OCI-LY1 (cell line): ENCODE results near the gene F5.

ENCODE experiments used
- CTCF ChIP-seq: fragments of 200-600 bp; sonication (generic), shearing (Covaris generic); IDR thresholded peaks from 2 replicates; pipeline ENCODE4 v1.5.1; 2017; ENCODE audit warnings: mild to moderate bottlenecking, antibody characterized with exemption, low read length, moderate library complexity, mixed read lengths
- EZH2 ChIP-seq: fragments of 200-600 bp; sonication (generic), shearing (Covaris generic); IDR thresholded peaks from 2 replicates; pipeline ENCODE4 v1.8.0; 2017; ENCODE audit warnings: borderline replicate concordance, mixed run types, mild to moderate bottlenecking, antibody characterized with exemption, low read length, moderate library complexity, mixed read lengths

GRCh38 chr1:169588785-169589485 lies 2.7 kb upstream of the F5 start:
- TF ChIP-seq CTCF: no peak
- no peak for TF ChIP-seq EZH2
